ENCODE data around the gene MAP3K9. TPM values are rescaled to one million over a fixed set of nuclear protein-coding genes. Genes with fewer than 3 reads are reported as not detected.
A peak's percentile ranks its signal among the peaks of the same experiment; 100 is the strongest.

MAP3K9 gene
- total RNA-seq, 1 experiment from 2014 or later = 21.4 TPM

- Histone ChIP-seq H2AFZ (peak overlapping the region; percentile 92), H3K27me3 (ENCODE audit: insufficient read depth, low read depth) (peaks cover 30% of the 10 kb centered on the region; the same call in 1 of the 2 replicates), H3K4me2 (peak overlapping the region; percentile 98), H3K79me2 (ENCODE audit: low read depth) (no peaks in the 10 kb centered on the region), H3F3A (ENCODE audit: insufficient read depth, low read depth) (0 out of 2 replicates have a peak, but pooled peaks cover 6% of the 10 kb centered on the region), H3K9me3 (ENCODE audit: insufficient read depth, low read depth) (no peaks in the 10 kb centered on the region), H3K27ac (no peak overlapping the region), H3K36me3 (ENCODE audit: low read depth) (no peaks in the 10 kb centered on the region), H3K4me3 (peak overlapping the region; percentile 74), H4K20me1 (ENCODE audit: insufficient read depth) (no peaks in the 10 kb centered on the region), H3K9me2 (ENCODE audit: insufficient read depth) (no peaks in the 10 kb centered on the region), H3K4me1 (replicated peaks; ENCODE audit: insufficient read depth) (0 out of 2 replicates have a peak, but pooled peaks cover 5% of the 10 kb centered on the region)
- DNase-seq = peak in 1 of 2 experiments; percentile 59
- ChIA-PET POLR2A (ENCODE audit: unreplicated experiment) (interaction anchor here (0.6 kb wide), 1 partner anchor 8 kb away, joined by 5 read pairs; no protein-coding TSS in a partner anchor), CTCF (no interaction called here)
- BruUV-seq (replicated peaks) = no TSS peak
- TF ChIP-seq, protein P1, sequence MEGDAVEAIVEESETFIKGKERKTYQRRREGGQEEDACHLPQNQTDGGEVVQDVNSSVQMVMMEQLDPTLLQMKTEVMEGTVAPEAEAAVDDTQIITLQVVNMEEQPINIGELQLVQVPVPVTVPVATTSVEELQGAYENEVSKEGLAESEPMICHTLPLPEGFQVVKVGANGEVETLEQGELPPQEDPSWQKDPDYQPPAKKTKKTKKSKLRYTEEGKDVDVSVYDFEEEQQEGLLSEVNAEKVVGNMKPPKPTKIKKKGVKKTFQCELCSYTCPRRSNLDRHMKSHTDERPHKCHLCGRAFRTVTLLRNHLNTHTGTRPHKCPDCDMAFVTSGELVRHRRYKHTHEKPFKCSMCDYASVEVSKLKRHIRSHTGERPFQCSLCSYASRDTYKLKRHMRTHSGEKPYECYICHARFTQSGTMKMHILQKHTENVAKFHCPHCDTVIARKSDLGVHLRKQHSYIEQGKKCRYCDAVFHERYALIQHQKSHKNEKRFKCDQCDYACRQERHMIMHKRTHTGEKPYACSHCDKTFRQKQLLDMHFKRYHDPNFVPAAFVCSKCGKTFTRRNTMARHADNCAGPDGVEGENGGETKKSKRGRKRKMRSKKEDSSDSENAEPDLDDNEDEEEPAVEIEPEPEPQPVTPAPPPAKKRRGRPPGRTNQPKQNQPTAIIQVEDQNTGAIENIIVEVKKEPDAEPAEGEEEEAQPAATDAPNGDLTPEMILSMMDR (conservative IDR thresholded peaks at IDR 0.05) = no peak
- TF ChIP-seq EZH2 (IDR thresholded peaks at IDR 0.05; ENCODE audit: low read depth) = no peak
- intact Hi-C loops (cut with micrococcal nuclease; ENCODE audit: unreplicated experiment) = loop anchor here (2.0 to 5.0 kb wide), 3 partner anchors 84 to 1035 kb away; partner anchors contain the start of gene PCNX1
Measured at GRCh38 chr14:70822530-70823185, 13.3 kb upstream of the MAP3K9 start.

DNA sequence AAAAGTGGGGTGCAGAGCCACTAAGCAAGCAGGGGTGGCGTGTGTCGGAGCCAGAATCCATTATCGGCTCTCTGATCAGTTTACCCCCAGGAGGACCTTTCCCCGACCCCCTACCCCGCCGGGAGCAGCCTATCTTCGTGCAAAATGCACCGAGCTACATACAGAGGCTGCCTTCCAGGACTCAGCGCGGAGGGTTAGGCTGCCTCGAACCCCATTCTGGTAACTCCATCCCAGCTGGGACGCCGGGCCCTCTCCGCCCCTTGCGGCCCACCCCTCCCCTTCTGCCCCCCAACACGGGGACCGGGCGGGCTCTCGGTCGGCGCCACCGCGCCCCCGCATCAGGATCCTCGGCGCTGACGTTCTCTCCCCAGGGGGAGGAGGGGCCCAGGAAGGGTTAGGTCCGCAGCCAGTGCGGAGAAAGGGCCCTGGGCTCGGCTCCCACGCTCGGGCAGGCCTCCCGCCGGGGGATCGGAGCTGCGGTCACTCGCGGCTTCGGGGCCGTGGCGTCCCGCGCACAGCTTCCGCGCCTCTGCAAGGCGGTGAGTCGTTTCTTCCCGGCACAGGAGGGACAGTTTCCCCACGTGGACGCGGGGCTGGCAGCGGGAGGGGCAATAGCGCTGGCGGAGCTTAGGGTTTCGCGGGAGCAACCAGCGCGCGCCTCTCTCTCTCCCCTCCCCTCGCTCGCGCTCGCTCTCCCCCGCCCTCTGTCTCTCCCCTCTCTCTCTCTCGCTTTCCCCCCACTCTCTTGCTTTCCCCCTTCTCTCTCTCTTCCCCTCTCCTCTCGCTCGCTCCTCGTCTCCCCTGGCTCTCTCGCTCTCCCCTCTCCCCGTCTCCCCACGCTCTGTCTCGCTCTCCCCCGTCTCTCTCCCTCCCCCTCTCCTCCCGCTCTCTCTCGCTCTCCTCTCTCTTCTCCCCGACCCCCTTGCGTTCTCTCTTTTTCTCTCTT, 12.5 kb upstream of the MAP3K9 start:
- no peak overlapping the region for H3K27ac ChIP-seq
- BruUV-seq (replicated peaks) = no TSS peak

More for the DNA sequence above, 12.5 kb upstream of the MAP3K9 start:
- peak overlapping the region; percentile 92 for H2AFZ ChIP-seq
- peak overlapping the region; percentile 98 for H3K4me2 ChIP-seq
- H3K9me3 ChIP-seq (ENCODE audit: insufficient read depth, low read depth) = no peaks in the 10 kb centered on the region
- no peaks in the 10 kb centered on the region for H3K9me2 ChIP-seq (ENCODE audit: insufficient read depth)
- POLR2A ChIA-PET (ENCODE audit: unreplicated experiment) = interaction anchor here (0.6 kb wide), 1 partner anchor 185 kb away, joined by 6 read pairs; no protein-coding TSS in a partner anchor
- intact Hi-C loops (cut with micrococcal nuclease; ENCODE audit: unreplicated experiment) = loop anchor here (2.0 to 5.0 kb wide), 3 partner anchors 85 to 1035 kb away; partner anchors contain the start of gene PCNX1
- H3K27me3 ChIP-seq (ENCODE audit: insufficient read depth, low read depth) = peaks cover 30% of the 10 kb centered on the region; the same call in 1 of the 2 replicates
- peak overlapping the region; percentile 74 for H3K4me3 ChIP-seq
- DNase-seq = peak in 1 of 2 experiments; percentile 33
- 0 out of 2 replicates have a peak, but pooled peaks cover 5% of the 10 kb centered on the region for H3K4me1 ChIP-seq (replicated peaks; ENCODE audit: insufficient read depth)
- CTCF ChIA-PET = interaction anchor here (0.7 to 0.8 kb wide), 2 partner anchors 350 to 374 kb away, joined by 5 to 6 read pairs; no protein-coding TSS in a partner anchor
- H3F3A ChIP-seq (ENCODE audit: insufficient read depth, low read depth) = peaks cover 6% of the 10 kb centered on the region; the same call in 1 of the 2 replicates
- TF ChIP-seq, protein P1 (conservative IDR thresholded peaks at IDR 0.05) = no peak
- TF ChIP-seq EZH2 (IDR thresholded peaks at IDR 0.05; ENCODE audit: low read depth) = no peak
- H3K79me2 ChIP-seq (ENCODE audit: low read depth) = no peaks in the 10 kb centered on the region
- no peaks in the 10 kb centered on the region for H3K36me3 ChIP-seq (ENCODE audit: low read depth)
- H4K20me1 ChIP-seq (ENCODE audit: insufficient read depth) = no peaks in the 10 kb centered on the region

Data from PC-9 (cell line).